Omental fat pad (tissue), 4 donors: ENCODE data around the gene BAIAP2L2. TPM values are rescaled to one million over a fixed set of nuclear protein-coding genes. Genes with fewer than 3 reads are reported as not detected.
A peak's percentile ranks its signal among the peaks of the same experiment; 100 is the strongest.

ENCODE experiments used
- ATAC-seq: fragments of 150-250 bp; one replicate; pipeline ENCODE4 v1.9.1; 2016; ENCODE audit warnings: mild to moderate bottlenecking, moderate library complexity; ENCODE audit not compliant: low FRiP score
- DNase-seq: peaks from one replicate; pipeline ENCODE4 v3.0.0-alpha.2; 2019; ENCODE audit warnings: low spot score
- total RNA-seq, 4 donors: library from RNA; depleted of rRNA; stranded (reverse); fragments of >200 nt; gene quantifications; one replicate each; pipeline ENCODE4 v1.1.0, GENCODE V29; 2016
- TF ChIP-seq, protein P1 (sequence below), 3 donors: fragments of 450-650 bp; IDR thresholded peaks; one replicate each; pipeline ENCODE4 v1.5.1; 2016 to 2017; ENCODE audit warnings: antibody characterized with exemption in 3 of 3, mild to moderate bottlenecking in 3 of 3, moderate library complexity in 2 of 3

BAIAP2L2 gene
- total RNA-seq, 4 donors from 2014 or later: 2.6 to 4.3 (median 3.2) TPM

DNA sequence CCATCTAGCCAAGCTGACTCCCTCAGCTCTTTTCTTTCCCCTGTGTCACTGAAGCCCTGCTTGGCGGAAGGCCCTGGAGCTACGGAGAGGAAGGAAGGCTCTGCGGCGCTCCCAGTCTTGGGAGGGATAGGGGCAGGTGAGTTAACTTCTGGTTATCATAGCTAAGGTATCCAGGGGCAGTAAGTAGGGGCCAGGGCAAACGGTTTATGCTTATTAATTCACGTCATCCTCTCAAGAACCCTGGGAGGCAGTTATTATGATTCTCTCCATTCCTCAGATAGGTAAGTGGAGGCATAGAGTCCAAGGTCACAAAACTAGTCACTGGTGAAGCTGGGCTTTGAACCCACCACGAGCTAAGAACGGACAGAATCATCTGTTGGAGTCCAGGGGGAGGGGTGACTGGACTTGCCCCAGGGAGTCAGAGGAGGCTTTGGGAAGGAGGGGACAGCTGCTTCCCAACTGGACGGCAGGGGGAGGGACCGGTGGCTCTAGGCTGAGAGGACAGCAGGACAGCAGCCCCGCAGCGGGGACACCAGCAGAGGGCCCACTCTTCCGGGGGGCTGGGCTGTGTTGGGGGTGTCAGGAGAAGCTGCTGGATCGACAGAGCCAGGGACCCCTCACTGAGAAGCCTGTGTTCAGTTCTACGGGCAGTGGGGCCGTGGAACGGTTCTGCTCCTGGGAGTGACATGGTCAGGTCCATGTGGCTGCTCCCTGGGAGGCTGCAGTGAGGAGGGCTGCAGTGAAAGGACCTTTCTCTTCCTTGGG lies 3.5 kb downstream of the BAIAP2L2 start:
- TF ChIP-seq, protein P1, sequence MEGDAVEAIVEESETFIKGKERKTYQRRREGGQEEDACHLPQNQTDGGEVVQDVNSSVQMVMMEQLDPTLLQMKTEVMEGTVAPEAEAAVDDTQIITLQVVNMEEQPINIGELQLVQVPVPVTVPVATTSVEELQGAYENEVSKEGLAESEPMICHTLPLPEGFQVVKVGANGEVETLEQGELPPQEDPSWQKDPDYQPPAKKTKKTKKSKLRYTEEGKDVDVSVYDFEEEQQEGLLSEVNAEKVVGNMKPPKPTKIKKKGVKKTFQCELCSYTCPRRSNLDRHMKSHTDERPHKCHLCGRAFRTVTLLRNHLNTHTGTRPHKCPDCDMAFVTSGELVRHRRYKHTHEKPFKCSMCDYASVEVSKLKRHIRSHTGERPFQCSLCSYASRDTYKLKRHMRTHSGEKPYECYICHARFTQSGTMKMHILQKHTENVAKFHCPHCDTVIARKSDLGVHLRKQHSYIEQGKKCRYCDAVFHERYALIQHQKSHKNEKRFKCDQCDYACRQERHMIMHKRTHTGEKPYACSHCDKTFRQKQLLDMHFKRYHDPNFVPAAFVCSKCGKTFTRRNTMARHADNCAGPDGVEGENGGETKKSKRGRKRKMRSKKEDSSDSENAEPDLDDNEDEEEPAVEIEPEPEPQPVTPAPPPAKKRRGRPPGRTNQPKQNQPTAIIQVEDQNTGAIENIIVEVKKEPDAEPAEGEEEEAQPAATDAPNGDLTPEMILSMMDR (IDR thresholded peaks at IDR 0.05): no peak
- ATAC-seq: no peak
- DNase-seq: no peak

DNA sequence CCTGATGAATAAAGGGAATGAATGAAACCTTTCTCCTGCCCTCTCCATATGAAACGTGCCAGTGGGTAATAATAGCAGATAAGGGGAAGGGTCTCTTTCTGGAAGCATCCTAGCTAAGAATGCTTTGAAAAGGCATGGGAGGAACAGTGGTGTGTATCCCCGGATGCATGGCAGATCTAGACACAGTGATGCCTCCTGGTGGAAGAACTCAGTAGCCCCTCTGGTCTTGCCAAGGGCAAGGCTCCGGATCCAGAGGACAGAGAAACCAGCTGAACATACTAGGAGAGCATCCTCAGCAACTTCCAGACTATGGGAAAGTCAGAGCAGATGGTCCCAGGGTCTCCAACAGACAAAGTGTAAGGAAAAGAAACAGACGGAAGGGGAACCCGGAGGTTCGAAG lies 6.4 kb downstream of the BAIAP2L2 start:
- ATAC-seq (no peak), DNase-seq (no peak)
- TF ChIP-seq, protein P1 (IDR thresholded peaks at IDR 0.05): no peak

DNA sequence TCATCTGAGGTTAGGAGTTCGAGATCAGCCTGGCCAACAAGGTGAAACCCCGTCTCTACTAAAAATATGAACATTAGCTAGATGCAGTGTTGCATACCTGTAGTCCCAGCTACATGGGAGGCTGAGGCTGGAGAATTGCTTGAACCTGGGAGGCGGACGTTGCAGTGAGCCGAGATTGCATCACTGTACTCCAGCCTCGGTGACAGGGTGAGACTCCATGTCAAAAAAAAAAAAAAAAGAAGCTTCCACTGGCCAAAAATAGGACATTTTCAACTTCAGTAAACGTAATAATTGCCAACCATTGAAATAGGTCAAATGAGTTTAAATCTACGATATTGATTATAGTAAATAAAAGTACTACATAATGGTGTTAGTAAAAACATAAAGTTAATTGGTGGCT lies 6.8 kb downstream of the BAIAP2L2 start:
- DNase-seq (no peak), ATAC-seq (no peak)
- TF ChIP-seq, protein P1 (IDR thresholded peaks at IDR 0.05): no peak

DNA sequence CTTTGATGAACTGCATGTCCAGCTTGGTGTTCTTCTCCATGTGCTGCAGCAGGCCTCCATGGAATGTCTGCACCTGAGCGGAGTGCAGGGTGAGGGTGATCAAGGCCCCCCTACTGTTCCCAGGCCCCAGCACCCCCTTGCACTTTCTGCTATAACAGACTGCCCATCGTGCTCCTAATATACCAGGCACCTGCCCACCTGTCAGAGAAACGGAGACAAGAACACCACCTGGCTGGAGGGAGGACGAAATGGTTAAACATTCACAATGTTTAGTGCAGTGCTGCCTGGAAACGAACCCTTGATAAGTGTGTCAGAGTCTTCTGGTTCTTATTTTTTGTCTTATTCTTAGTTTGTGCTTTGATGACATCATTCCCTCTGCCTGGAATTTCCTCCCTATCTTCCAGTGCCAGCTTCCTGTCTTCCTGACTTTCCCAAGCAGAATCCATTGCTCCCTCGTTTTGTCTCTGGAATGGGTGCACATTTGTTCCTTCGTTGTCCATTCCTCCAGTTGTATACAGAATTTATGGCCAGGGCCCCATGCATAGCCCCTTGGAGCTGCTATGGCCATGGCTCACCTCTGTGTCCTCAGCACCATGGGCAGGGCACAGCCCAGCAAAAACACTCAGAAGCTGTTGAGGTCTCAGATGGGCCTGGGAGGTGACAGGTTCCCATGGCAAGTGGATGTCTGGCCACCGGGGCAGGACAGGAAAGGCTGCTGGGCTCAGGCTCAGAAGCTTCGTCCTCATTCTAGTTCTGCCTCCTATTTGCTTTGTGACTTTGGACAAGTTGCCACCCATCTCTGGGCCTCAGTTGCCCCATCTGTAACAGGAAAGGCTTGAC lies 11.9 kb downstream of the BAIAP2L2 start:
- ATAC-seq (peak; percentile 64), DNase-seq (no peak)
- TF ChIP-seq, protein P1 (IDR thresholded peaks at IDR 0.05): no peak

DNA sequence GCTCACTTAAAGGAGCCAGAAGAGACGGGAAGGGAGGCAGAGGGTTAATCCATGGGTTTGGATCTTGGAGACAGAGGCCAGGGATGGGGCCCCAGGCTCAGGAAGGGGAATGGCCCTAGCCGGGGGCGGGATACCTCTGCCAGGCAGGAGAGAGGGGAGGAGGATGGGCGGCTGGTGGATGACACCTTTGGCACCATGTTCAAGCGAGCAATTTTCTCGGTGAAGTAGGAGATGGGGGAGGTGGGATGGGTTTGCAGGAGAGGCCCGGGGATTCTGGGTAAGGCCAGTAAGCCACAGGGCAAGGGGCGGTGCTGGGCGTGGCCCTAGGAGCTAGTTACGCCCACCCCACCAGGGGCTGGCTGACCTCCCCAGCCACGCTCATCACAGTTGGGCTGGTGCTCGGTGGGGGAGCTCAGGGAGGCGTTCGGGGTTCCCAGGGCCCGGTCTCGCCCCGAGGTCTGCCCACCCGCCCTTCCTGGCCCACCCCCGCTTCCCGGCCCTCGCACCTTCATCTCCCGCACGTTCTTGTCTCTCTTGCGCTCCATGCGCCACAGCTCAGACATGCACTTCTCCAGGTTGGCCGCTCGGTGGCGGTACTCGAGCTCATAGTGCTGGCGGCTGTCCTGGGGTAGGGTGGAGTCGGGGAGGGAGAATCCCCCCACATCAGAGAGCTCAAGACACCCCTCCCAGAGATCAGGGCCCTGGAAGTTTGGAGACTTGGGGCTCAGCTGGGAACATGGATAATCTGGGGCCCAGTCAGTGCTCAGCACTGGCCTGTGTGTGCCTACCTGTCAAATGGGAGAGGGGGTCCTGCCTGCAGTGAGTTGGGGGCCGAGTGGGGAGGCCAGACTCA lies 12.7 kb downstream of the BAIAP2L2 start:
- TF ChIP-seq, protein P1 (IDR thresholded peaks at IDR 0.05): no peak
- no peak for DNase-seq
- peak; percentile 50 for ATAC-seq

DNA sequence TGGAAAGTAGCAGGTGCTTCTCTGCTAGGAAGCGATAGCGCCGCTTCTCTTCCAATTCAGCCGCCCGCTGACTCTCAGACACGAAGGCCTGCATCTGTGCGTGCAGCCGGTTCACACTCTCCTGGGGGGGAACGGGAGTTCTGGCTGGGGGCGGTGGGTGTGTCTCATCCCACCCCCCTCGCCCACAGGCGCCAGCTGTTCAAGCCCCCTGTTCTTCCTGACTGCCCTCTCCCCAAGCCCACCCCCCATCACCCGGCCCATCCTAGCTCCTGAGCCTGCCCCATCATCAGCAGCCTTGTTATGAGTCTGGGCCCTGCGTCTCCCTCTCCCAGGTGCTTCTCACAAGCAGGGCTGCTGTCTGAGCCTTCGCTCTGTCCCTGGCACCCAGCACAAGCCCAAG lies 13.4 kb downstream of the BAIAP2L2 start:
- ATAC-seq (no peak), DNase-seq (no peak)
- TF ChIP-seq, protein P1 (IDR thresholded peaks at IDR 0.05): no peak
